HL-60/S4 treated with retinoic acid at 250 ng/mL for 4 days and 3 days (cell line): ENCODE data around the gene LDB2.
"Not testable (repeated sequence)": the region's sequence is repeated elsewhere in the genome, so short reads cannot be mapped to it uniquely, and the experiment has no call there.

ENCODE experiments used
- in situ Hi-C: fragments of 300-500 bp; cut with MboI; formaldehyde crosslinking; loops from 2 replicates; pipeline ENCODE4 v1.7.0; 2022; ENCODE audit warnings: low sequenced_read_pairs

The LDB2 gene

GRCh38 chr4:16897991-16898827, at the start of gene LDB2:
Gene LDB2, minus strand, starts transcription at chr4:16898645.
- in situ Hi-C loops = no loop called here

- in situ Hi-C loops = no loop called here
Measured at GRCh38 chr4:16942491-16942890, 44.0 kb upstream of the LDB2 start.

GRCh38 chr4:16939178-16939577, 40.7 kb upstream of the LDB2 start:
- in situ Hi-C loops = no loop called here

GRCh38 chr4:16938512-16939040, 40.1 kb upstream of the LDB2 start:
- in situ Hi-C loops = no loop called here

GRCh38 chr4:16931339-16932305, 33.2 kb upstream of the LDB2 start:
- in situ Hi-C loops = no loop called here

GRCh38 chr4:16926214-16926613, 27.8 kb upstream of the LDB2 start:
- in situ Hi-C loops = no loop called here

GRCh38 chr4:16918716-16919115, 20.3 kb upstream of the LDB2 start:
- in situ Hi-C loops = not testable (repeated sequence)

- in situ Hi-C loops = no loop called here
Measured at GRCh38 chr4:16916719-16917337, 18.4 kb upstream of the LDB2 start.

GRCh38 chr4:16916031-16916430, 17.6 kb upstream of the LDB2 start:
- in situ Hi-C loops = no loop called here

GRCh38 chr4:16914208-16914607, 15.8 kb upstream of the LDB2 start:
- in situ Hi-C loops = no loop called here

- in situ Hi-C loops = no loop called here
Measured at GRCh38 chr4:16912896-16913295, 14.5 kb upstream of the LDB2 start.

GRCh38 chr4:16909281-16909680, 10.8 kb upstream of the LDB2 start:
- in situ Hi-C loops = no loop called here

GRCh38 chr4:16908377-16909021, 10.1 kb upstream of the LDB2 start:
- in situ Hi-C loops = no loop called here

GRCh38 chr4:16900325-16900724, 1.9 kb upstream of the LDB2 start:
- in situ Hi-C loops = no loop called here

- in situ Hi-C loops = no loop called here
Measured at GRCh38 chr4:16896881-16897750, 1.3 kb downstream of the LDB2 start.

- in situ Hi-C loops = no loop called here
Measured at GRCh38 chr4:16894406-16894805, 4.0 kb downstream of the LDB2 start.

- in situ Hi-C loops = no loop called here
Measured at GRCh38 chr4:16893141-16893651, 5.2 kb downstream of the LDB2 start.

GRCh38 chr4:16890651-16891050, 7.8 kb downstream of the LDB2 start:
- in situ Hi-C loops = no loop called here

- in situ Hi-C loops = no loop called here
Measured at GRCh38 chr4:16889945-16890344, 8.5 kb downstream of the LDB2 start.
